A172 (cell line): ENCODE measurements around the gene ACTL6B. TPM values are rescaled to one million over a fixed set of nuclear protein-coding genes. Genes with fewer than 3 reads are reported as not detected.
A peak's percentile ranks its signal among the peaks of the same experiment; 100 is the strongest.

Experiments used
- DNase-seq: peaks from one replicate; pipeline ENCODE4 v3.0.0-alpha.2; 2015; ENCODE audit warnings: low spot score
- total RNA-seq: library from RNA; depleted of rRNA; stranded (reverse); fragments of >200 nt; shearing (Covaris generic); gene quantifications from 2 replicates; pipeline ENCODE4 v1.2.3, GENCODE V29; 2014

ACTL6B gene
- total RNA-seq, 1 experiment from 2014 or later = not detected

DNA sequence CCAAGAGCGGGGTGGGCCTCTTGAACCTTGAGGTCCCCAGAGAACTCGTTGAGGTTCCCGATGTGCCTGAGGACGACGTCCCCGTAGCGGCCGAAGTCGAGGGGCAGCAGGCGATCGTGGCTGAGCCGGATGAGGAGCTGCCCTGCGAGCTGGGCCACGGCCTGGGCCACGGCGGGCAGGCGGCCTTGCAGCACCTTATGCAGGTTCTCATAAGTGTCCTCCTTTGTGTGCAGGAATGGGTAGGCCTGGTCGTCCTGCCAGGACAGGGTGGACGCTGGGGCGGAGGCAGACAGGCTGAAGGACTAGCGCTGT lies 29.1 kb downstream of the ACTL6B start:
- no peak for DNase-seq

DNA sequence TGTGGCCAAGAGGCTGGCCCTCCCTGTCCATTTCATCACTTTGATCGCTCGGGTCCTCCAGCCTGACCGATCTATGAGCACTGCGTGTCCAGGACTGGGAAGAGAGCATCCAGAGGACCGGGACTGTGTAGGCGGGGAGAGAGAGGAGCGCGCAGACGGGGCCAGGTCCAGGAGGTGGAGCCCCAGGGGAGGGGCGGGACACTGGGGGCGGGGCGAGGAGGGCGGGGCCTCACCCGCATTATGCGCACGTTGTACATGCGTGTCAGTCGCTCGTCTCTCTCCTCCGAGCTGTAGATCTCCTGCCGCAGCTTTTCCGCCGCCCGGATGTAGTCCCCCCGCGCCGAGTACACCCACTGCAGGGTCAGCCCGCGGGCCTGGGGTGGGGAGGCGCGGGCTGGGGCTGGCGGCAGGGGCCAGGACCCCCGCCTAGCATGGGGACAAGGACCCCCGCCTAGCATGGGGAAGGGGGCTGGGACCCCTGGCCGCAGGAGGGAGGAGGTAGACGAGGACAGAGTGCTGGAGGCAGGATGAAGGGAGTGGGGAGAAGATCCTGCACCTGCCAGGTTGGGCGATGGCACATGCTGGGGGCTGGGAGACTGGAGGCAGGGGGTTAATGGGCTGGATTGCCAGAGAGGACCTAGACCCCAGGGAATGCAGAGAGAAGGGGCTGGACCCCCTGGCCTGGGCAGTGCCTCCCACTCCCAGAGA lies 29.6 kb downstream of the ACTL6B start:
- peak; percentile 68 for DNase-seq

DNA sequence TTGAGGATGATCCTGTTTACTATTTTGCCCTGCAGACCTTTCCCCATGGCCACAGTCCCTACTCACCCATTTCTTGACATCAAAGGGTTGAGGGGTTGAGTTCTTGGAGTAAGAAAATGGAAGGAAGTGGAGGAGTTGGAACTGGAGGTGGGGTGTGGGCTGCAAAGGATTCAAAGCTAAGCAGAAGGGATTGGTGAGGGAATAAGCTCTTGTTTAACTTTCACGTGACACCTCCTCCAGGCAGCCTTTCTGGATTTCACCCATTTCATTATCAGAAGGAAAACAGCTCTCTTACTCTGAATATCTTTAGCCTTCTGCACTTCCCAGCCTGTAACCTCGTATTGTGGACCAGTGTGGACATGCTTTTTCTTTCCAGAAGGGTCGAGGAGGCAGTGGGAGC lies 30.2 kb downstream of the ACTL6B start:
- no peak for DNase-seq

DNA sequence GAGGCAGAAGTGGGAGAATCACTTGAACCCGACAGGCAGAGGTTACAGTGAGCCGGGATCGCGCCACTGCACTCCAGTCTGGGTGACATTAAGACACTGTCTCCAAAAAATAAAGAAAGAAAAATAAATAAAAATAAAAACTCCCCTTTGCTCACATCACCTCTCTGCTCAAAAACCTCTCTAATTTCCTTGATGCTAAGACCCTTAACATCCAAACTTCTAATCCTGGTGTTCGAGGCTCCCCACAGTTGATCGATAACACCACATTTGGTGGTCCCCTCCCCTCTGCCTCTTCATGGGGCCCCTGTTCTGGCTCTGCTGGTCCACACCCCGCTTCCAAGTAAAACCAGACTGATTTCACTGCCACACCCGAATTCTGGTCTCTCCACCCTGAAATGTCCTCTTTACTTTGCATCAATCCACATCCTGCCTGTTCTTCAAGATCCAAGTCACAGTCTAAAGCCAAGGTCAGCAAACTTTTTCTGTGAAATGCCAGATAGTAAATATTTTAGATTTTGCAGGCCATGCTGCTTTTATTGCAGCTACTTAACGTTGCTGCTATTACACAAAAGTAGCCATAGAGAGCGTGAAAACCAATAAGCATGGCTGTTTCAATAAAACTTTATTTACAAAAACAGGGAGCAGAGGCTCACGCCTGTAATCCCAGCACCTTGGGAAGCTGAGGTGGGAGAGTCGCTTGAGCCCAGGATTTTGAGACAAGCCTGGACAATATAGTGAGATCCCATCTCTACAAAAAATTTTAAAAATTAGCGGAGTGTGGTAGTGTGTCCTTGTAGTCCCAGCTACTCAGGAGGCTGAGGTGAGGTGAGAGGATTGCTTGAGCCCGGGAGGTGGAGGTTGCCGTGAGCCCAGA lies 32.1 kb downstream of the ACTL6B start:
- no peak for DNase-seq

DNA sequence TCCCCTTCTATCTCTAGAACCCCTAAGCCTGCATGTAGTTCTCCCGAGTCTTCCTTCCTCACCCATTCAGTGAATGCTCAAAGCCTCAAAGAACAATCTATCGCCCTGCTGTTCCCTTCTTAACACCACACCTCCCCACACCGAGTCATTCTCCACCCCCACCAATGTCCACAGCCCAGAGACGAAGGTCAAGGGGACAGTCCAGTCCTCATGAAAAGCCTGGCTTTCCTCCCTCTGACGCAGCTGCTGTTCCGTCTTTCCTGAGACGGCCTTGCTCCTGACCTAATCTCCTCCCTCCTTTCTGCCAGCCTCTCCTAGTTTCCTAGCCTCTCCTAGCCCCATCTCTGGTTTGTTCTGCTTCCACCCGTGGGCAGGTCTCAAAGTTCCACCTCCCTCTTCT lies 34.7 kb downstream of the ACTL6B start:
- no peak for DNase-seq

DNA sequence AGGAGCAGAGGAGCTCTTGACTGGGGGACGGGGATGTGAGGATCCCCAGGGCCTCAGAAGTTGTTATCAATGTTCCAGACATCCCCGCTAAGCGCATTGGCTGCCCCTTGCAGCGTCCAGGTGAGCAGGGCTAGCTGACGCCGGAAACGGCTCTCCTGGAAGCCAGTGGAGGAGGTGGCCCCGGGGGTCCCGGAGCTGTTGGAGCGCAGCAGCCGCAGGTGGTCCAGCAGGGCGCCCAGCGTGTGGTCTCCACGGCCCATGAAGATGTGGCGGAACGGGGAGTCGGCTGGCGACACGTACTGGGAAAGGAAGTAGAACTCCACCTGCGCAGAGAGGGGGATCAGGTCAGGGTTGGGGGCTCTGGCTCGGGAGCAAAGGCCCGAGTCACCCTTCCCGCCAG lies 35.4 kb downstream of the ACTL6B start:
- no peak for DNase-seq

DNA sequence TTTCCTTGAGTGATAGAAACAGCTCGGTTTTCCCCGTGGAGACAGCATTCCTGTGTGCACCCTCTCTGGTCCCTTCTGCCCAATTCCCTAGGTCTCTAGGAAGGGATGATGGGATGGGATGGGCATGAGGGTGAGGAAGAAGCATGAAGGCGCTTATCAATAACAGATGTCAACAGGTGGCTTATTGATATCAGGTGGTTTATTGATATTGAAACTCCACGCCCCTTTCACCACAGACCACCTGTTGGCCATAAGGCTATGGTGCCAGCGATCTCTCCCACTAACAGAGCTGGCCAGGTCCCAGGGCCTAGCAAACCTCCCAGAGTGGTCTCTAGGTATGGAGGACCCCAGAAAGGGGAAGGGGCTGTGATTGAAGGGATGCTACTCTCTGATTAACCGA lies 36.0 kb downstream of the ACTL6B start:
- no peak for DNase-seq

DNA sequence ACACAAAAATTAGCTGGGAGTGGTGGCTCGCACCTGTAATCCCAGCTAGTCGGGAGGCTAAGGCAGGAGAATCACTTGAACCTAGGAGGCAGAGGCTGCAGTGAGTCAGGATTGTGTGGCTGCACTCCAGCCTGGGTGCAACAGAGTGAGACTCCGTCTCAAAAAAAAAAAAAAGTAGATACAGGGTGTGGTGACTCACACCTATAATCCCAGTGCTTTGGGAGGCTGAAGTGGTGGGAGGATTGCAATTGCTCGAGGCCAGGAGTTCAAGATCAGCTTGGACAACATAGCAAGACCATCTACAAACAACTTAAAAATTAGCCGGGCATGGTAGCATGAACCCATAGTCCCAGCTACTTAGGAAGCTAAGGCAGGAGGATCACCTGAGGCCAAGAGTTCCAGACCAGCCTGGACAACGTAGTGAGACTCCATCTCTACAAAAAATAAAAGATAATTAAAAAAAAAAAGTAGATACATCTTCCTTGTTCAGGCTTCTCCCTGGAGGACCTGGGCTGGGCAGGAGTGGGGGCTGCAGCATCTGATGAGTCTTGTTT lies 41.9 kb downstream of the ACTL6B start:
- DNase-seq = no peak

DNA sequence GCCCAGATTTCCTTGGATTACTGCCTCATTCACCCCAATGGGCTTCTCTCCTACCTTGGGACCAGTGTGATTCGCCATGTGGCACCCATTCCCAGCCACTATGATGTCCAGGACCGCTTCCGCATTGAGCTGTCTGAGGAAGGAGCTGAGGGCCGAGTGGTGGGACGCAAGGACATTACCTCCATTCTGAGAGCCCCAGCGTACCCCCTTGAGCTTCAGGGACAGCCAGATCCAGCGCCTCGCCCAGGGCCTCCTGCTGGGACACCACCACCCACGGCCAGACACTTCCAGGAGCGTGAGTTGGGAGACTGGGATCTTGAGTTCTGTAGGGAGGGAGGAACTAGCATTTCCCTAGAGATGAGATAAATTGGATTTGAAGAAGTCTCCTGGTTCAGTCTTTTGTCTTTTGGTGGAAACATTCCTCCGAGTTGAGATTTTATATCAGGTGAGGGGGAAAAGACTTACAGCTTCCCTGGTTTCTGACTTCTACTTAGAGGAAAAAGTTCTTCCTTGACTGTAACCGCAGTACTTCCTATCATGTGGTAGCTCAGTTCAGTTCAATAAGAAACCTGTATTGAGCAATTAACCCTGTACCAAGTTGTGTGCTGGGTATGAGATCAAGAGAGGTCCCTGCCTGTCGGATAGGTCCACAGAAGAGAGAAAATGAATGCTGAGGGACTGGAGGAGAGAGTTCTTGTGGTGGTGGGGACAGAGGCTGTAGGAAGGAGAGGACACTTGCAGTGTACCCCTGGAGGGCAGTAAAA lies 42.7 kb downstream of the ACTL6B start:
- no peak for DNase-seq

DNA sequence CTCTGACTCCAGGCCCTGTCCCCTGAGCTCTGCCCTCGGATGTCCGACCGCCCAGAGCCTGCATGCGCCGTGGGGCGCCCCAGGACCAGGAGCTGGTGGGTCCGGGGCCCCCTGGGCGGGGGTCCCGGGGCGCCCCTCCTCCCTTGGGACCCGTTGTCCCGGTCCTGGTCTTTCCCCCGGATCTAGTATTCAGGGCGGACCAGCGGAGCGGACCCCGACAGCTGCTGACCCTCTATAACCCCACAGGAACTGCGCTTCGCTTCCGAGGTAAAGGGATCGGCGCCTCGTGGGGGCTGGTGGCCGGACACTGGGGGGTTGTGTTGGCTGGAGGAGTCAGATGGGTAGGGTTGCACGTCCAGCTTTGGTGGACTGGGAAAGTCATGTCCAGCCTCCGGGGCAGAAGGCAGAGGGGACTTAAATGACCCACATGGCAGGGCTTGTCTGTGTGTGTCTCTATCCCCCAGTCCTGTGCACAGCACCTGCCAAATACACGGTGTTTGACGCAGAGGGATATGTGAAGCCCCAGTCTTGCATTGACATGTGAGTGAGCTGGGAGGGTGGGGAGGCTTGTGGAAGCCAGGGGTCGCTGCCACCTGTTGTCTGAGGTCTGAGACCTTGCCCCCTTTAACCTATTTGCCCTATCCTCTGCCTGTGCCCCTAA lies 43.4 kb downstream of the ACTL6B start:
- DNase-seq = no peak

DNA sequence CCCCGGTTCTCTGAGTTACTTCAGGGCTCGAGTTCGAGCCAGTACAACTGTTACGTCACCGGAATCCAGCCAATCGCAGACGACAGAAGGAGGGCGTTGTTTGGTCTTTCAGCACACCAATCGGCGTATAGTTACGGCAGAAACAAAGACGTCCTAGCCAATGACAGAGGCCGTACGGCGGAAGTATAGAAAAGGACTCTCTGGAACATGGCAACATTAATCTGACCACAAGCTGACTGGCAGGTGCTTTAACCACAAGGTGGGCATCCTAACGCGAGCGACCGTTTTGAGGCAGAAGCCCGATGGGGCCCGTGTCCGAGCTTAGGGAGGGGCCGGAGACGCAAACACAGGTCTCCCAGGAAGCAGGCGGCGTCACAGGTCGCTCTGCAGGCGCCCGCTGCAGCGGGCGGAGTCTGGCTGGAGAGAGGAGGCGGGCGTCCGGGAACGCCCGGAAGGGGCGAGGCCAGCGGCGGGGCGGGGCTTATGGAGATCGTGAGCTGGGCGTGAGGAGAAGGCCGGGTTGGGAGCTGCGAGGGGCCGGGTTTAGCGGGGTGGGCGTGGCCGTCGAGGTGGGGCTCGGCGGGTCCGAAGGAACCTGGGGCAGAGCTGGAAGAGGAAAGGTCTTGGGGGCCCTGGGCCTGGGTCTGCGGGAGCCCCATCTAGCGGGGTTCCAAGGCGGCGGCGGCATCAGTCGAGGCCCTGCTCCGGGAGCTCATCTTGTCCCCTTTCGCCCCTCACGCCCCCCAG lies 44.1 kb downstream of the ACTL6B start, which contains the start of gene MOSPD3:
MOSPD3 (plus strand) TSS at position 558 of the 747 bp plus-strand sequence. CDS start 252 bp downstream, outside the sequence.
- DNase-seq = peak; percentile 100

DNA sequence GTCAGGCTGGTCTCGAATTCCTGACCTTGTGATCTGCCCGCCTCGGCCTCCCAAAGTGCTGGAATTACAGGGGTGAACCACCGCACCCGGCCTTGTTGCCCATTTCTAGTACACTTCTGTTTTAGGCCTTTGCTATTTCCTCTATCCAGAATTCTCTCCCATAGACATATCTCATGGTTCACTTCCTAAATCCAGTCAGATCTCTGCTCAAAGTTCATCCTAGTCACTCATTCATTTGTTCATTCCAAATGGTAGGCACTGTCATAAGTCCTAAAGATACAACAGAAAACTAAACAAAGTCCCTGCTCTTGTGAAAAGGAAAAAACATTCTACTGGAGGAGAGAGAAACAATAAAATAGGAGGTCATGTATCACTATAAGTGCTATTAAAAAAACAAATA lies 46.3 kb downstream of the ACTL6B start:
- DNase-seq = no peak

DNA sequence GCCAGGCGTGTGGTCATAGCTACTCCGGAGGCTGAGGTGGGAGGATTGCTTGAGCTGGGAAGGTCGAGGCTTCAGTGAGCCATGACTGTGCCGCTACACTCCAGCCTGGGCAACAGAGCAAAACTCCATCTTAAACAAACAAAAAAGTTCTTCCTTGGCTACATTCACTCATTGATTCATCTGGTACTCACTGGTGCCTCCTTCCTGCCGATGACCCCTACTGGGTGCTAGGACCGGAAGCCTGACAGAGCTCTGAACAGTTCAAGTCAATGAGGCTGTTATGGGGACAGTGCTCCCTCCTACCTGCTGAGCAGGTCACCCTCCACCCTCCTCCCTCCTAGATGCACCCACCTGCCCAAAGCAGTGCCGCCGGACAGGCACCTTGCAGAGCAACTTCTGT lies 49.1 kb downstream of the ACTL6B start:
- DNase-seq = no peak

DNA sequence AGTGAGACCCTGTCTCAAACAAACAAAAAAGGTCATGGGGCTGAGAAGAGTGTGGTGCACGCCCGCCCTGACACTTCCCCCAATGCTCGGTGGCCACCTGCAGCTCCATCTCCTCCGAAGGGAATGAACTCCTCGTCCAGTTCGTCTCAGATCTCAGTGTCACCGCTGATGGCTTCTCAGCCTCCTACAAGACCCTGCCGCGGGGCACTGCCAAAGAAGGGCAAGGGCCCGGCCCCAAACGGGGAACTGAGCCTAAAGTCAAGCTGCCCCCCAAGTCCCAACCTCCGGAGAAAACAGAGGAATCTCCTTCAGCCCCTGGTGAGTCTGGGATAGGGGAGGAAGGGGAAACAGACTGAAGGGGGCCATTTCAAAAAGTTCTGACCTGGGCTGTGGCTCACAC lies 49.9 kb downstream of the ACTL6B start:
- no peak for DNase-seq

DNA sequence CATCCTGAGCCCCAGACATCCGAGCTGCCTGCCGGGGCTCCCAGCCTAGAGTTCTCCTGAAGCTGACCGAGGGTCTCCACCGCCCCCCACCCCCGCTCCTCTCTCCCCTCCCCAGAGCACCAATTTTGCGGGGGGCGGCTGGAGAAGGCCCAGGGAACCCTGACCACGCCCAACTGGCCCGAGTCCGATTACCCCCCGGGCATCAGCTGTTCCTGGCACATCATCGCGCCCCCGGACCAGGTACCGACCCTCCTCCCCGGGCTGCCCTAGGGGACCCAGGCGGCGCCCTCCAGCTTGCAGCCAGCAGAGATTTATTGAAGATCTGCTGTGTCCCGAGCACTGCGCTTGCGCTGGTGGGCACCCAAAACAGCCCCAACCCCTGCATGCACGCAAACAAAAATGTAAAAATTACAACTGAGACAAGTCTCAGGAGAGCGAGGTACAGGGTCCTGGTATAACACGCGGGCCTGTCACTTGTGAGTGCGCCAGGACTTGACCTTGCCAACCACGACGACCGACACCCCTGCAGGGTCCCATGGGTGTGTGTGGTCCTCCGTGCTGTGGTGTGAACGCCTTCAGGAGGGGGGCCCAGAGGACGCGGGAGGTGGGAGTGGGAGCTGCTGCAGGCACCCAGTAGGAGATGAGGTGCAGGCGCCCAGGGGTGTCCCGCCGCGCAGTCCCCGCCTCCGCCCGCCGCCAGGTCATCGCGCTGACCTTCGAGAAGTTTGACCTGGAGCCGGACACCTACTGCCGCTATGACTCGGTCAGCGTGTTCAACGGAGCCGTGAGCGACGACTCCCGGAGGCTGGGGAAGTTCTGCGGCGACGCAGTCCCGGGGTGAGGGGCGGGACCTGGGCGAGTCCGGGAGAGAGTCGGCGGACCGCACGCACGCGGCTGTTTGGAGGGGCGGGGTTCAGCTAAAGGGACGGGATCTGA lies 51.0 kb downstream of the ACTL6B start:
- no peak for DNase-seq

DNA sequence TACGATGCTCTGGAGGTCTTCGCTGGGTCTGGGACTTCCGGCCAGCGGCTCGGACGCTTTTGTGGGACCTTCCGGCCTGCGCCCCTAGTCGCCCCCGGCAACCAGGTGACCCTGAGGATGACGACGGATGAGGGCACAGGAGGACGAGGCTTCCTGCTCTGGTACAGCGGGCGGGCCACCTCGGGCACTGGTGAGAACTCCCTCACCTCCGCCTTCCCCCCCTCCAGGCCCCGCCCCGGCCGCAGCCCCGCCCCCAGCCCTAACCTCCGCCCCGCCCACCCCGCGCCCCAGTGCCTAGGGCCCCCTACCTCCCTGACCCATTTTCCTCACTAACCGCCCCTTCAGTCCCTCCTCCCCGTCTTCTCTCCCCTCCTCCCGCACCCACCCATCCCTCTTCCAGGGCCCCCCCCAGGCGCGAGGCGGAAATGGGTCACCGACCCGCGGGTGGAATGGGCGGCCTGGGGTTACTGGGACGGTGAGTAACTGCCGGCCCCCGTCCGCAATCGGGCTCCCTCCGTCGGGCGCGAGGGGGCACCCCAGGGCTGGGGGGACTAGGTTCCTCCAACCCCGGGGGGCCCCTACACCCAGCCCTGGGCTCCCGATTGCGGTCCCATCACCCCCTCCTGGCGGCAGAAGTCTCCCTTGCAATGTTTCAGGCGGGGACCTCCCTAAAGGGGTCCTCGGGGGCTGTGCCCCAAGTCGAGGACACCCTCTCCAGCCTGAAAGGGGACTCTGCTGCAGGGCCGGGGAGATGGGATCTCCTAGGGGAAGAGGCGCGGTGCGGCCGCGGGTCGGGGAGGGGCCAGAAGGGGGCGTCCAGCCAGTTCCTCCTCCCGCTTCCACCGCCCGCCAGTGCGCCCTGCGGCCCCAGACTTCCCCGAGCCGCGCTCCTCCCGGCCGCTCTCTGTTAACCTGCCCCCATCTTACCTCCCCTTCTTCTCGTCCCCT lies 51.9 kb downstream of the ACTL6B start:
- DNase-seq = peak; percentile 40

DNA sequence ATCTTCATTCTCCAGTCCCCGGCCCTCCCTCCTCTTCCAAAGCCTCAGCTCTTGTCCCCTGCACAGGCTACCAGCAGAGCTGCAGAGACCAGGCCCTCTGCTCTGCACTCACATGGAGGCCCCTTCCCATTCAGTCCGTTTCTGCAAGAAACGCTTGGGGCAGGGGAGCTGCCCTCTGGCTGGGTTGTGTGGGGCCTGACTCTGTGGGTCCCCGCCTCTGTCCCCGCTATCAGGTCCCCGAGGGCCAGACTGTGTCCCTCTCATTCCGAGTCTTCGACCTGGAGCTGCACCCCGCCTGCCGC lies 52.6 kb downstream of the ACTL6B start:
- DNase-seq = no peak

DNA sequence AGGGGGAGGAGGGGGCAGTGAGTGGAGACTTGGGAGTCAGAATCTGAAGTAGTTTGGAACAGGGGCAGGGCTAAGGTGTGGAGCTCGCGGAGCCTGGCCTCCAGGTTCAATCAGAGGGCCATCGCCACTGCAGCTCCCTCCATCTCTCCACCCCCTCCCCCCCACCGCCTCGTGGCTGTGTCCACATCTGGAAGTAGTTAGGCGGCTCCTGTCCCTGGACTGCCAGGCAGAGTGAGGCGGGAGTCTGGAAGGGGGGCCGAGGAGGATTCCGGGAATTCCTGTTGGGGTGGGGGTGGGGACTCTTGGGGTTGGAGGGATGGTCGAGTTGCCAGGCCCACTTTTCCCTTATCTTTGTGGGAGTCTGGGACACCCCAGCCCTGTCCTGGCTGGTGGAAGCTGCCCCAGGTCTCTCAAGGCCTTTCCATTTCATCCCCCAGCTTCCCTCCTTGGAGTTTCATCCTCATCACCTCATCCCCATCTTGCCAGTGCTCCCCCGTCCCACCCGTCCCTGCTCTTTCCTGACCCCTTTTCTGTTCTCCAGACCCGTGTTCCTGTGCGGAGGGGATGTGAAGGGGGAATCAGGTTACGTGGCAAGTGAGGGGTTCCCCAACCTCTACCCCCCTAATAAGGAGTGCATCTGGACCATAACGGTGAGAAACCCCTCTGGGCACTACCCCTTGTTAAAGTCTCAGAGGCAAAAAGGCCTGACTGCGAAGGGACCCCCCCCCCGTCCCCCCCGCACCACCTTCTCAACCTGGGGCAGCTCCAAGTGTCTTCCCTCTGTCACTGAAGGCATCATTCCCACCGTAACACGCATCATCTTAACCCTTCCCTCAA lies 53.1 kb downstream of the ACTL6B start:
- DNase-seq = peak; percentile 60
